Breast epithelium (tissue), 4 donors: Measurements from ENCODE around the gene IL10. TPM values are rescaled to one million over a fixed set of nuclear protein-coding genes. Genes with fewer than 3 reads are reported as not detected.
A peak's percentile ranks its signal among the peaks of the same experiment; 100 is the strongest.

Experiments
- DNase-seq, 2 donors: peaks; one replicate each; pipeline ENCODE4 v3.0.0-alpha.2; 2019; ENCODE audit warnings: low spot score in 2 of 2
- H3K27ac ChIP-seq, 2 donors: fragments of 200-600 bp; sonication (generic) in 1 of 2; one replicate each; pipeline ENCODE4 v1.5.1; 2016 to 2019; ENCODE audit warnings: mild to moderate bottlenecking in 1 of 2
- H3K27me3 ChIP-seq, 2 donors: fragments of 200-600 bp; sonication (generic) in 1 of 2; one replicate each; pipeline versions ENCODE4 v1.5.1 to v1.6.0; 2017 to 2019; ENCODE audit warnings: control low read depth in 1 of 2, mild to moderate bottlenecking in 1 of 2
- H3K36me3 ChIP-seq: fragments of 200-600 bp; one replicate; pipeline ENCODE4 v1.5.1; 2019
- H3K4me1 ChIP-seq, 2 donors: fragments of 200-600 bp; sonication (generic); one replicate each; pipeline ENCODE4 v1.5.1; 2016 to 2019; ENCODE audit warnings: control low read depth in 1 of 2
- H3K4me3 ChIP-seq, 3 donors: fragments of 200-600 bp; sonication (generic); 1 replicate in 2 of 3; 2 replicates in 1 of 3; pipeline ENCODE4 v1.5.1; 2016 to 2019; ENCODE audit warnings: mild to moderate bottlenecking in 3 of 3, moderate library complexity in 2 of 3
- H3K9me3 ChIP-seq, 2 donors: fragments of 200-600 bp; sonication (generic) in 1 of 2; one replicate each; pipeline ENCODE4 v1.5.1; 2016 to 2019; ENCODE audit warnings: control low read depth in 1 of 2
- POLR2A ChIP-seq: fragments of 450-650 bp; IDR thresholded peaks from one replicate; pipeline ENCODE4 v1.6.1; 2016; ENCODE audit warnings: antibody characterized with exemption, mild to moderate bottlenecking, moderate library complexity
- POLR2AphosphoS5 ChIP-seq, 3 donors: sonication (generic); formaldehyde crosslinking; IDR thresholded peaks; one replicate each; pipeline ENCODE4 v1.6.1; 2017; ENCODE audit warnings: antibody characterized with exemption in 3 of 3
- intact Hi-C: fragments of 100-400 bp; cut with DNase I; formaldehyde crosslinking; loops from one replicate; pipeline ENCODE4 v1.15.1; 2023; ENCODE audit warnings: low total_unique reads
- total RNA-seq, 3 donors: library from RNA; depleted of rRNA; stranded (reverse); fragments of >200 nt; gene quantifications; one replicate each; pipeline ENCODE4 v1.1.0, GENCODE V29; 2016
- TF ChIP-seq, protein P1 (sequence below), 3 donors: fragments of 450-650 bp; IDR thresholded peaks; one replicate each; pipeline ENCODE4 v1.5.1; 2016 to 2017; ENCODE audit warnings: antibody characterized with exemption in 3 of 3, mild to moderate bottlenecking in 3 of 3, moderate library complexity in 3 of 3

IL10 gene
- total RNA-seq, 3 donors from 2014 or later = 0.98 to 5.3 (median 4.3) TPM

DNA sequence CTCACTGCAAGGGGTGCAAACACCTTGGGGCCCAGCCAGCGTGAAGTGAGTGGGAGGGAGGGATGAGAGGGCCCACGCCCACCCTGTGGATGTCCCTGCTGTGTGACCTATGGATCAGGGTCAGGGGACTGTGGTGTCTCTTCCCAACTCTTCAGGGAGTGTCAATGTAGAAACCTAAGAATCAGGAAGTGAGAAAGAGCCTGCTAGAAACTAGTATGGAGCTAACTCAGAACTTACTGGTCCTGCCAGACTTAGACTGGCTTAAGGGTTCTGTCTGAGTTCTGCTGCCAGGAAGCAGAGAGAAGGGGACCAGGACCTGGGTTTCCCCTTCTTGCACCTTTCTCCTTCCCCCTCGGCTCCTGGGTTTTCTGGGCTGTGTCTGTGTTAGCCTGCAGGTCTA lies 1.8 kb upstream of the IL10 start:
- no peak for DNase-seq
- no peaks in the 10 kb centered on the region for H3K27me3 ChIP-seq
- no peaks in the 10 kb centered on the region for H3K36me3 ChIP-seq
- H3K4me1 ChIP-seq = no peaks in the 10 kb centered on the region
- H3K9me3 ChIP-seq = no peaks in the 10 kb centered on the region
- H3K4me3 ChIP-seq = no peak overlapping the region
- intact Hi-C loops = no loop called here
- TF ChIP-seq POLR2AphosphoS5 (IDR thresholded peaks at IDR 0.05) = no peak
- no peak for TF ChIP-seq POLR2A
- TF ChIP-seq, protein P1, sequence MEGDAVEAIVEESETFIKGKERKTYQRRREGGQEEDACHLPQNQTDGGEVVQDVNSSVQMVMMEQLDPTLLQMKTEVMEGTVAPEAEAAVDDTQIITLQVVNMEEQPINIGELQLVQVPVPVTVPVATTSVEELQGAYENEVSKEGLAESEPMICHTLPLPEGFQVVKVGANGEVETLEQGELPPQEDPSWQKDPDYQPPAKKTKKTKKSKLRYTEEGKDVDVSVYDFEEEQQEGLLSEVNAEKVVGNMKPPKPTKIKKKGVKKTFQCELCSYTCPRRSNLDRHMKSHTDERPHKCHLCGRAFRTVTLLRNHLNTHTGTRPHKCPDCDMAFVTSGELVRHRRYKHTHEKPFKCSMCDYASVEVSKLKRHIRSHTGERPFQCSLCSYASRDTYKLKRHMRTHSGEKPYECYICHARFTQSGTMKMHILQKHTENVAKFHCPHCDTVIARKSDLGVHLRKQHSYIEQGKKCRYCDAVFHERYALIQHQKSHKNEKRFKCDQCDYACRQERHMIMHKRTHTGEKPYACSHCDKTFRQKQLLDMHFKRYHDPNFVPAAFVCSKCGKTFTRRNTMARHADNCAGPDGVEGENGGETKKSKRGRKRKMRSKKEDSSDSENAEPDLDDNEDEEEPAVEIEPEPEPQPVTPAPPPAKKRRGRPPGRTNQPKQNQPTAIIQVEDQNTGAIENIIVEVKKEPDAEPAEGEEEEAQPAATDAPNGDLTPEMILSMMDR (IDR thresholded peaks at IDR 0.05) = no peak
- H3K27ac ChIP-seq = no peak overlapping the region

DNA sequence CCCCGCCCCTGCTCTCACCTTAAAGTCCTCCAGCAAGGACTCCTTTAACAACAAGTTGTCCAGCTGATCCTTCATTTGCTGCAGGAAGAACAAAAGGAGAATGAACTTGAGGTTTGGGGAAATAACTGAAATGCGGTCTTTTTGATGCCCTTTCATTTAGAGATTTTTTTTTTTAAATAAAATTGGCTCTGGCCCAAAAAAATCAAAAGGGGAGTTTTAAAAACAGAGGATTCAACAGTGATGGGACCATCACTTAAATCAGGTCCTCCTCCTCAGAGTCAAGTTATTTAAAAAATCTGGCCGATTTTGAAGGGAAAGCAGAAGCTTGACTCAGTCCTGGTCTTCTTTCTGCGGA lies 979 bp downstream of the IL10 start:
- intact Hi-C loops = no loop called here
- Histone ChIP-seq H3K4me1 (no peaks in the 10 kb centered on the region), H3K27ac (no peak overlapping the region), H3K27me3 (no peaks in the 10 kb centered on the region), H3K4me3 (peak overlapping the region in 2 of 3 donors; percentile 8 to 23), H3K9me3 (no peaks in the 10 kb centered on the region), H3K36me3 (no peaks in the 10 kb centered on the region)
- no peak for DNase-seq
- TF ChIP-seq POLR2A (no peak), POLR2AphosphoS5 (IDR thresholded peaks at IDR 0.05) (no peak)
- TF ChIP-seq, protein P1 (IDR thresholded peaks at IDR 0.05) = no peak

DNA sequence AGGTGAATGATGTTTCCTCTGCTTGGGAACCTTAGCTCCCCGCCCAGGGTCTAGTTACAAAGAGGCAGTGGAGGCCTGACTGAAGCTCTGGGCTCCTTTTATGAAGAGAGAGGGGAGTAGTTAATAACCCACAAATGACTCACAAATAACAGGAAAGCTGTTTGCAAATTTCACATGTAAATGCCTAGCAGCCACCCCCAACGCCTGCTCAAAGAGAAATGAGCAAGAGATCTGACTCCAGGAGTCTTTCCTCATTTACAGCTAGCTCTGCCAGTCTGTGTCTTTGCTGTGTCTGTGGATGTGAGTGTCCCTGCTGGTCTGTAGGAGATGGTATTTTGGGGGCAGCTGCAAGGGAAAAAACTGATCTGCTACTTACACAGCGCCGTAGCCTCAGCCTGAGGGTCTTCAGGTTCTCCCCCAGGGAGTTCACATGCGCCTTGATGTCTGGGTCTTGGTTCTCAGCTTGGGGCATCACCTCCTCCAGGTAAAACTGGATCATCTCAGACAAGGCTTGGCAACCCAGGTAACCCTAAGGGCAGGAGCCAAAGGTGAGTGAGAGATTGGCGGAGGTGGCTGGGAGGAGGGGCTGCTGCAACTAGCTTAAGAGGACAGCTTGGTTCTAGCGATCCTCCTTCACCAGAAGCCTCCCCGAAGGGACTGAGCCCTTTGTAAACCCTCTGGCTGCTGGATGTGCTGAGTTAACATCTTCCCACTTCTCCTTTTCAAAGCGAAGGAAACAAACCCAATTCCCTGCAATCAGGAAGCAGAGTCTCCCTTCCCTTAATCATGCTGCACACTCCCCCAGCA lies 1.6 kb downstream of the IL10 start, which contains the start of gene IL19:
IL19 (plus strand) TSS at position 243 of the 807 bp plus-strand sequence. CDS start 65,890 bp downstream, outside the sequence.
- Histone ChIP-seq H3K4me3 (peak within 1 kb of the TSS in 2 of 3 donors; percentile 23 to 29), H3K27ac (peak within 1 kb of the TSS in 1 of 2 donors; percentile 35), H3K9me3 (no peaks in the 10 kb centered on the region), H3K36me3 (no peaks in the 10 kb centered on the region), H3K4me1 (no peaks in the 10 kb centered on the region), H3K27me3 (no peaks in the 10 kb centered on the region)
- DNase-seq = no peak
- TF ChIP-seq, protein P1 (IDR thresholded peaks at IDR 0.05) = no peak
- no peak for TF ChIP-seq POLR2A
- no peak for TF ChIP-seq POLR2AphosphoS5 (IDR thresholded peaks at IDR 0.05)
- intact Hi-C loops = no loop called here

DNA sequence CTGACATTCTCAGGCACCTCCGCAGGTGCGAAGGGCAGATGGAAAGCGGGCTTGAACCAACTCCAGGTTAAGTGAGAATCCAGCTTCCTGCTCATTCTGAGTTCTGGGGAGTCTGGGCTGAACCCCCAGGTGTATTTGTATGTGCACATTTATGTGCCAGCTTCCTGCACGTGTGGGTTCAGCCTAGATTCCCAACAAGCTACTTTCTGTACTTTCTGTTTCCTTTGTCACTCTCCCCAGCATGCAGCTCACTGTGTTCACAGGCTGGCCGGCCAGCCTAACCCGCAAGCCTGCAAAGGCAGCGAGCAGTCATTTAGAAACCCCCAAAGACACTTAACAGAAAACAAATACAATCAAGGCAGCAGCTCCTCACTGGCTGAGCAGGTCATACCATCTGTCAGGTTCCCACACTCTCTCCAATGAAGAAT lies 3.0 kb downstream of the IL10 start:
- TF ChIP-seq, protein P1 (IDR thresholded peaks at IDR 0.05) = no peak
- no peak for TF ChIP-seq POLR2A
- no peak for TF ChIP-seq POLR2AphosphoS5 (IDR thresholded peaks at IDR 0.05)
- Histone ChIP-seq H3K27ac (peak overlapping the region in 1 of 2 donors; percentile 29), H3K36me3 (no peaks in the 10 kb centered on the region), H3K4me3 (peak overlapping the region in 1 of 3 donors; percentile 29), H3K4me1 (no peaks in the 10 kb centered on the region), H3K9me3 (no peaks in the 10 kb centered on the region), H3K27me3 (no peaks in the 10 kb centered on the region)
- no peak for DNase-seq
- intact Hi-C loops = no loop called here
